ENCODE measurements around the gene CLEC10A.

Gene CLEC10A

DNA sequence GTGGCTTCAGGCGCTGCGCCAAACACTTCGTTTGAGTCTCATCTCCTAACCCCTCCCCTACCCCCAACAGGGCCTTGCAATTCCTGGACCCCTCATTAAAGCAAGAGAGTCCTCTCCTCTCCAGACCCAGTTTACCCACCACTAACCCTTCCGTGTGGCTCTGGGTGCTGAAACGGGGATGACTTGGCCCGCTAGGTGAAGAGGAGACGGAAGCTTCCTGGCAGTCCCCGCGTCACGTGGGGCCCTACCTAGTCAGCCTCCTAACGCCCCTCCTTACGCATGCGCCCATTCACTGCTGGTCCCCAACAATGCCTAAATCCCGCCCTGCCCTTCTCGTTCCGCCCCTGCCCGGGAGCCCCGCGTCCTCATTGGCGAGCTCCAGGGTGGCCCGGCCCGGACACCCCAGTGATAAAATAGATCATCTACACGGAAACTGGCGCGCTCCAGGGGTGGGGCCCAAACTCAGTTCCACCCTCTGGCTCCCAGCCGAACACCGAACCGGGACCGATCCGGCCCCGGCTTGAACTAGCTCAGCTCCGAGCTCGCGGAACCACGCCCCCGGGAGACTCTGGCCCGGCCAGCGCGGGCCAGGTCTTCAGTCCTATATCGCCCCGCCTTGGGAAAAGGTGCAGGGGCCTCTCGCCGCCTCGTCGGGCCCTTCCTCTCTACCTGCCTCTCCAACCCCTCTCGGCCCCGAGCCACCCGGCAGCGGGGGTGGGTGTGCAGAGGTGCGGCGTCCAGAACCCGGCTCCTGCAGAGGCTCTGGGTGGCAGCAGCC, 44.3 kb downstream of the CLEC10A start, which contains the start of gene SLC16A13:
SLC16A13 (plus strand) TSS at position 425 of the 778 bp plus-strand sequence. CDS start 368 bp downstream, outside the sequence.
- DNase-seq: peak; percentile 87 to 97 (median 92)

DNA sequence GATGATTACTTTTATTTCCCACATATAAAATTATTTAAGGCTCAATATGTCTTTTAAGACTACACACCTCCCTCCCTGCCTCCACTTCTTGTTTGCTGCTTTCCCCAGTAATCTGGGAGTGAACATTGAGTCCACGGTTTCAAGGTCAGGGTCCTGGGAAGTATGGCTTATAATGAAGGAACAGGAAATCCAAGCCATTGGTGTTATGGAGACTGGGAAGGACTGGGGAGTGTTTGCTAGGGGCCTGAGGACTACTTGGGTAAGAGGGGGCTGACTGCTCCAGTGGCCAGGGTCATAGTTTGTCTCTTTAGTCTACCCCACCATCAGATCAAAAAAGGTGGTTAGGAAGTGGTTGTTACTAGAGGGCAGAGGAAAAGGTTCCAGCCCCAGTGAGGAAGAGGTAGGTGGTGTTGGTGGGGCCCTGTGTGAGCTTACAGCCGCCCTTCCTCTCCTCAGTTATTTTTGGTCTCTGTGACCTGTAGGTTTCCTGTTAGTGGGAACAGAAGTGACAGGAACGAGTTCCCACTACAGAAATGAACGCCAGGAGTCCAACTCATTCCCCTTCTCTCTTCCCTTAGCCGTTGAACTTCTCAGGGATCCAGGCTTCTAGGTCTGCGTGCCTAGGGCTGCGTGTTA, 45.0 kb downstream of the CLEC10A start:
- DNase-seq: peak in 1 of 4 experiments; percentile 45

DNA sequence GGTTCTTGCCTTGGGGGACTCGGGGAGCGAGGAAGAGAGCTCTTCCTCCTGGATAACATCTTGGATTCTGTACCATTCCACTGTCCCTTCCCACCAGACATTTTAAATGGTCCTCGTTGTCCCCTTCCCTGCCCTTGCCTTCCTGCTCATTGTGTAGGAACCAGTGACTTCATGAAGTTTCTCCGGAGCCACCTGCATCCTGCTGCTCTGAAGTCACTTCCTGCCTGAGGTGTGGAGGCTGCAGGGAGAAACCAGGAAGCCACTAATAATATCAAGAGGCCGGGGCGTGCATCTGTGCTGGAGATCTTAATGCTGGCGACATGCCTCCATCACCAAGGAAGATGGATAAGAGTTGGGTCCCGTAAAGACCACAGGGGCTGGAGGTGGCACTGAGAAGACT, 50.4 kb downstream of the CLEC10A start:
- peak in 1 of 4 experiments; percentile 17 for DNase-seq

DNA sequence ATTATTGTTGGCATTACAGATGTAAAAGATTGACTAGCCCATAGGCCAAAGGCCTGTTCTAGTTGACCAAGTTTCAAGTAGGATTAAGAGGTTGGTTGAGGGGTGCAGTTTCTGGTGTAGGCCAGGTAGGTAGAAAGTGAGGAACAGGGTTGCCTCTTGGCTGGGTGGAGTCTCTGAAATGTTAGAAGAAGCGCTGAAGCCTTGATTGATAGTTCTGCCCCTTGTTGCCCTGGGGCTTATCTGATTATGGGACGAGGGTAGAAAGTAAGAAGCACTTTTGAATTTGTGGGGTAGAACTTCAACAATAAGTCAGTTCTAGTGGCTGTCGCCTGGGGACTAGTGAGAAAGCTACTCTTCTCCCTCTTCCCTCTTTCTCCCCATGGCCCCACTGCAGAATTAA, 51.0 kb downstream of the CLEC10A start:
- no peak for DNase-seq

DNA sequence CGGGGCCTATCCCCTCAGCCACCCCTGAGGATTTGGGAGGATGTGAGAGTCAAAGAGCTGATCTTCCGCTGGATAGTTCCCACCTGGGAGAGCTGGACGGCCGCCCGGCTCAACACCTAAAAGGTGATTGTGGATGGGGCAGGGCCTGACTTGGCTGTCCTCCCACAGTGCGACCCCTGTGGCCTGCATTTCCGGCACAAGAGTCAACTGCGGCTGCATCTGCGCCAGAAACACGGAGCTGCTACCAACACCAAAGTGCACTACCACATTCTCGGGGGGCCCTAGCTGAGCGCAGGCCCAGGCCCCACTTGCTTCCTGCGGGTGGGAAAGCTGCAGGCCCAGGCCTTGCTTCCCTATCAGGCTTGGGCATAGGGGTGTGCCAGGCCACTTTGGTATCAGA, 52.7 kb downstream of the CLEC10A start:
- no peak for DNase-seq

DNA sequence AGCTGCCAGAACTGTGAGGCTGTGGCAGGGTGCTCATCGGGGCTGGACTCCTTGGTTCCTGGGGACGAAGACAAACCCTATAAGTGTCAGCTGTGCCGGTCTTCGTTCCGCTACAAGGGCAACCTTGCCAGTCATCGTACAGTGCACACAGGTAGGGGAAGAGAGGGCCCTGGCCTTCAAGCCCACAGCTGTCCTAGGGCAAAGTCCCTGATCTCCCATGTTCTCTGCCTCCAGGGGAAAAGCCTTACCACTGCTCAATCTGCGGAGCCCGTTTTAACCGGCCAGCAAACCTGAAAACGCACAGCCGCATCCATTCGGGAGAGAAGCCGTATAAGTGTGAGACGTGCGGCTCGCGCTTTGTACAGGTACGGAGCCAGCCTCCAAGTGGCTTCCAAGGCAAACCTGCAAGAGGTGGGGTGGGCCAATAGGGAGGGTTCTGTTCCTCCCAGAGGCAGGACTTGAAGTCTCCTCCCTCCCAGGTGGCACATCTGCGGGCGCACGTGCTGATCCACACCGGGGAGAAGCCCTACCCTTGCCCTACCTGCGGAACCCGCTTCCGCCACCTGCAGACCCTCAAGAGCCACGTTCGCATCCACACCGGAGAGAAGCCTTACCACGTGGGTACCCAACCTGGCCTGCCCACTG, 53.5 kb downstream of the CLEC10A start:
- no peak for DNase-seq

DNA sequence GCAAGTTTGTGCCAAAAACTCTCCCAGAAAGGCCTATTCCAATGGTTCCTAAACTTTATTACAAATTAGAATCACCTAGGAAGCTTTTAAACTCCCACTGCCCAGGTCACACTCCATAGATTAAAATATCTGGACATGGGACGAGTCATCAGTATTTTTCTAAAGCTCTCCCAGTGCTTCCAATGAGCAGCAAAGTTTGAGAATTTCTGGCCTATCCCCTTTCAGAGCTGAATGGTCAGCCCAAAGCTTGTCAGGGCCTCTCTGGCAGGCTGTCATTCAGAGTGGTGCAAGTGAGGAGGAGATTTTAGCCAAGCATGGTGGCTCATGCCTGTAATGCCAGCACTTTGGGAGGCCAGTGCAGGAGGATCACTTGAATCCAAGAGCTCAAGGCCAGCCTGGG, 54.8 kb downstream of the CLEC10A start:
- no peak for DNase-seq

All from activated naive CD4-positive, alpha-beta T cell (primary cell).